HepG2 (cell line): Measurements from ENCODE around the gene DRAP1. TPM values are rescaled to one million over a fixed set of nuclear protein-coding genes. Genes with fewer than 3 reads are reported as not detected.

ENCODE experiments used
- BATF2 ChIP-seq: sonication (generic); formaldehyde crosslinking; IDR thresholded peaks from 2 replicates; pipeline ENCODE4 v1.8.0; 2022; ENCODE audit warnings: mild to moderate bottlenecking, missing genetic modification reagents, moderate library complexity
- DNMT1 ChIP-seq: sonication (generic); formaldehyde crosslinking; IDR thresholded peaks from 2 replicates; pipeline ENCODE4 v1.5.1; 2020; ENCODE audit warnings: mild to moderate bottlenecking, missing genetic modification reagents
- EP300 ChIP-seq, 3 experiments: sonication (generic) in 1 of 3; formaldehyde crosslinking in 1 of 3; IDR thresholded peaks; 2 replicates each; pipeline versions ENCODE4 v1.5.1 to v1.6.1; 2011 to 2020; ENCODE audit warnings: low read depth in 2 of 3, low read length in 2 of 3, borderline replicate concordance in 1 of 3, improper control_type of control experiment in 1 of 3, mild to moderate bottlenecking in 1 of 3, missing genetic modification reagents in 1 of 3, moderate library complexity in 1 of 3
- HBP1 ChIP-seq: IDR thresholded peaks from 2 replicates; pipeline ENCODE4 v1.6.1; 2016; ENCODE audit warnings: low read depth, control low read depth
- HOXD1 ChIP-seq: sonication (generic); formaldehyde crosslinking; IDR thresholded peaks from 2 replicates; pipeline ENCODE4 v1.5.0; 2020; ENCODE audit warnings: missing genetic modification reagents
- MAFG ChIP-seq: sonication (generic); formaldehyde crosslinking; IDR thresholded peaks from 2 replicates; pipeline ENCODE4 v1.5.1; 2020; ENCODE audit warnings: mild to moderate bottlenecking, missing genetic modification reagents
- MED8 ChIP-seq: sonication (generic); formaldehyde crosslinking; IDR thresholded peaks from 2 replicates; pipeline ENCODE4 v1.8.1; 2023; ENCODE audit warnings: mild to moderate bottlenecking, missing genetic modification reagents; ENCODE audit not compliant: insufficient replicate concordance
- NFKB2 ChIP-seq: sonication (generic); formaldehyde crosslinking; IDR thresholded peaks from 2 replicates; pipeline ENCODE4 v1.4.0; 2020; ENCODE audit warnings: missing genetic modification reagents, borderline replicate concordance
- PHB2 ChIP-seq: fragments of 450-650 bp; IDR thresholded peaks from 2 replicates; pipeline ENCODE4 v1.6.1; 2018; ENCODE audit not compliant: partially characterized antibody
- SMAD9 ChIP-seq: sonication (generic); formaldehyde crosslinking; IDR thresholded peaks from 2 replicates; pipeline ENCODE4 v1.5.1; 2020; ENCODE audit warnings: mild to moderate bottlenecking, missing genetic modification reagents
- SRSF1 ChIP-seq: fragments of 200-400 bp; formaldehyde crosslinking; optimal IDR thresholded peaks from 2 replicates; pipeline ENCODE3; 2017; ENCODE audit warnings: mild to moderate bottlenecking, low read depth, low read length, moderate library complexity
- SRY ChIP-seq: sonication (generic); formaldehyde crosslinking; IDR thresholded peaks from 2 replicates; pipeline ENCODE4 v1.8.0; 2022; ENCODE audit warnings: mild to moderate bottlenecking, missing genetic modification reagents
- ZNF292 ChIP-seq: sonication (generic); formaldehyde crosslinking; IDR thresholded peaks from 2 replicates; pipeline ENCODE4 v1.8.1; 2022; ENCODE audit warnings: mild to moderate bottlenecking, low read depth, missing genetic modification reagents, borderline replicate concordance
- ZNF687 ChIP-seq: sonication (generic); formaldehyde crosslinking; IDR thresholded peaks from 2 replicates; pipeline ENCODE4 v1.5.1; 2020; ENCODE audit warnings: mild to moderate bottlenecking, missing genetic modification reagents, moderate library complexity
- ZNF746 ChIP-seq: sonication (generic); formaldehyde crosslinking; IDR thresholded peaks from 2 replicates; pipeline ENCODE4 v1.8.0; 2022; ENCODE audit warnings: mild to moderate bottlenecking, missing genetic modification reagents
- ZNF772 ChIP-seq: sonication (generic); formaldehyde crosslinking; IDR thresholded peaks from 2 replicates; pipeline ENCODE4 v1.5.0; 2020; ENCODE audit warnings: mild to moderate bottlenecking, missing genetic modification reagents
- ZSCAN25 ChIP-seq: sonication (generic); formaldehyde crosslinking; IDR thresholded peaks from 2 replicates; pipeline ENCODE4 v1.8.0; 2022; ENCODE audit warnings: mild to moderate bottlenecking, missing genetic modification reagents
- ZSCAN30 ChIP-seq: sonication (generic); formaldehyde crosslinking; IDR thresholded peaks from 2 replicates; pipeline ENCODE4 v1.5.0; 2020; ENCODE audit warnings: mild to moderate bottlenecking, missing genetic modification reagents
- ZXDC ChIP-seq: sonication (generic); formaldehyde crosslinking; IDR thresholded peaks from 2 replicates; pipeline ENCODE4 v1.5.0; 2020; ENCODE audit warnings: mild to moderate bottlenecking, missing genetic modification reagents
- polyA plus RNA-seq, 8 experiments: library from polyadenylated mRNA; depleted of rRNA in 3 of 8; stranded (reverse) in 7 of 8; unstranded in 1 of 8; fragments of >200 nt; fragmentation: Illumina TruSeq in 4 of 8; extraction: Trizol in 4 of 8; gene quantifications; 2 replicates each; pipeline versions ENCODE4 v1.2.1 to v1.2.3, GENCODE V29; 2011 to 2016; ENCODE audit warnings: low read depth in 4 of 8, missing spikeins in 1 of 8, mixed read lengths in 1 of 8; ENCODE audit not compliant: insufficient read depth in 1 of 8
- total RNA-seq, 5 experiments: library from RNA; depleted of rRNA; stranded (reverse); fragments of >200 nt; fragmentation: Illumina TruSeq; extraction: Trizol; gene quantifications; 2 replicates each; pipeline ENCODE4 v1.2.3, GENCODE V29; 2016; ENCODE audit warnings: low read depth in 1 of 5

DRAP1 gene
- total and polyA plus RNA-seq, 2 of the 13 experiments (the other 11 are each of a cell fraction or from before 2014, with no cell fraction given): 46.8 to 52.3 TPM

- no peak for TF ChIP-seq EP300 (IDR thresholded peaks at IDR 0.05; ENCODE audit: low read depth in 2 of 2, low read length in 2 of 2)
- TF ChIP-seq EP300 (CRISPR knock-in tag; IDR thresholded peaks at IDR 0.05; ENCODE audit: borderline replicate concordance): no peak
- no peak; the same call in 1 of the 2 replicates for TF ChIP-seq NFKB2 (CRISPR knock-in tag)
- no peak; the same call in 1 of the 2 replicates for TF ChIP-seq ZSCAN25 (CRISPR knock-in tag)
- no peak for TF ChIP-seq SRSF1
- no peak for TF ChIP-seq BATF2 (CRISPR knock-in tag)
- peak; percentile 79; the same call in 1 of the 2 replicates for TF ChIP-seq SRY (CRISPR knock-in tag)
- no peak for TF ChIP-seq MAFG (CRISPR knock-in tag)
- TF ChIP-seq ZSCAN30 (CRISPR knock-in tag): no peak
- TF ChIP-seq MED8 (CRISPR knock-in tag): no peak
- no peak; the same call in 1 of the 2 replicates for TF ChIP-seq ZNF772 (CRISPR knock-in tag)
- TF ChIP-seq ZXDC: no peak
- TF ChIP-seq ZNF746 (CRISPR knock-in tag): peak; percentile 68; the same call in 1 of the 2 replicates
- no peak for TF ChIP-seq ZNF292 (CRISPR knock-in tag)
- TF ChIP-seq HBP1: no peak
- no peak for TF ChIP-seq SMAD9 (CRISPR knock-in tag)
- peak; percentile 82 for TF ChIP-seq ZNF687 (CRISPR knock-in tag)
- 0 out of 2 replicates have a peak, but pooled peaks have one; percentile 35 for TF ChIP-seq HOXD1
- TF ChIP-seq DNMT1 (CRISPR knock-in tag): 0 out of 2 replicates have a peak, but pooled peaks have one; percentile 58
- TF ChIP-seq PHB2: no peak
Measured at GRCh38 chr11:65873318-65874156, 45.7 kb upstream of the DRAP1 start (continued).
